B cell (primary cell): ENCODE measurements around the gene CR2. TPM values are rescaled to one million over a fixed set of nuclear protein-coding genes. Genes with fewer than 3 reads are reported as not detected.
A peak's percentile ranks its signal among the peaks of the same experiment; 100 is the strongest.

Experiments
- ATAC-seq: fragments of 200-7000 bp; cut with Tn5 transposase; one replicate; pipeline ENCODE4 v1.10.0; 2021; ENCODE audit warnings: low read depth, mild to moderate bottlenecking, moderate number of reproducible peaks, moderate library complexity
- CTCF ChIA-PET: fragments of 350-600 bp; sonication (Branson Sonifier 250); formaldehyde crosslinking; loops from one replicate; lab custom pipeline; 2021; ENCODE audit warnings: antibody characterized with exemption, inconsistent platforms; lab: Charles Lee
- POLR2A ChIA-PET: fragments of 350-600 bp; sonication (Branson Sonifier 250); formaldehyde crosslinking; loops from one replicate; lab custom pipeline; 2021; ENCODE audit warnings: antibody characterized with exemption; lab: Charles Lee
- DNase-seq: peaks from one replicate; pipeline ENCODE4 v3.0.0; 2013
- H2AFZ ChIP-seq: 2 replicates; pipeline ENCODE4 v1.6.1; 2012; ENCODE audit warnings: mild to moderate bottlenecking, low read depth, low read length; ENCODE audit not compliant: insufficient read depth, poor library complexity, severe bottlenecking
- H3K27ac ChIP-seq, 2 donors: 1 replicate in 1 of 2; 2 replicates in 1 of 2; pipeline ENCODE4 v1.5.1; 2012 to 2013; ENCODE audit warnings: low read length in 2 of 2, mild to moderate bottlenecking in 2 of 2, moderate library complexity in 1 of 2
- H3K27me3 ChIP-seq, 4 experiments: fragments of 200-600 bp in 1 of 4; sonication (generic) in 1 of 4; replicated peaks in 1 of 4; 1 replicate in 2 of 4; 2 replicates in 2 of 4; pipeline versions ENCODE4 v1.6.1 to v1.7.0; 2013 to 2016; ENCODE audit warnings: low read length in 3 of 4, mild to moderate bottlenecking in 2 of 4, mixed read lengths in 1 of 4, moderate library complexity in 1 of 4; ENCODE audit not compliant: insufficient read depth in 4 of 4, control insufficient read depth in 3 of 4; ENCODE audit errors: control extremely low read depth in 1 of 4
- H3K36me3 ChIP-seq, 2 experiments: replicated peaks in 1 of 2; 1 replicate in 1 of 2; 2 replicates in 1 of 2; pipeline versions ENCODE4 v1.6.1 to v1.7.1; 2013; ENCODE audit warnings: low read length in 1 of 2; ENCODE audit not compliant: insufficient read depth in 2 of 2, control insufficient read depth in 1 of 2; ENCODE audit errors: control extremely low read depth in 1 of 2, extremely low read depth in 1 of 2
- H3K4me1 ChIP-seq, 2 donors: fragments of 200-600 bp in 1 of 2; sonication (generic) in 1 of 2; 1 replicate in 1 of 2; 2 replicates in 1 of 2; pipeline versions ENCODE4 v1.5.1 to v1.6.1; 2013 to 2017; ENCODE audit warnings: low read length in 2 of 2; ENCODE audit not compliant: control insufficient read depth in 2 of 2, insufficient read depth in 2 of 2
- H3K4me2 ChIP-seq: replicated peaks from 2 replicates; pipeline ENCODE3; 2012; ENCODE audit warnings: mild to moderate bottlenecking, low read depth, low read length; ENCODE audit not compliant: poor library complexity, severe bottlenecking
- H3K4me3 ChIP-seq, 5 experiments: fragments of 200-600 bp in 1 of 5; sonication (generic) in 1 of 5; 1 replicate in 3 of 5; 2 replicates in 2 of 5; pipeline versions ENCODE4 v1.5.1 to v1.7.0; 2011 to 2016; ENCODE audit warnings: low read length in 4 of 5, mild to moderate bottlenecking in 4 of 5, low read depth in 2 of 5, control low read depth in 1 of 5, moderate library complexity in 1 of 5; ENCODE audit not compliant: insufficient read depth in 1 of 5; ENCODE audit errors: control extremely low read depth in 1 of 5, extremely low read depth in 1 of 5
- H3K79me2 ChIP-seq: fragments of 200-600 bp; sonication (generic); one replicate; pipeline ENCODE4 v1.6.0; 2016; ENCODE audit warnings: low read length; ENCODE audit not compliant: control insufficient read depth, insufficient read depth
- H3K9ac ChIP-seq: fragments of 200-600 bp; sonication (generic); 2 replicates; pipeline ENCODE4 v1.6.1; 2017; ENCODE audit warnings: mild to moderate bottlenecking, low read length, moderate library complexity
- H3K9me3 ChIP-seq, 3 donors: one replicate each; pipeline versions ENCODE4 v1.6.1 to v1.7.1; 2013; ENCODE audit warnings: low read length in 2 of 3; ENCODE audit not compliant: control insufficient read depth in 2 of 3, insufficient read depth in 1 of 3; ENCODE audit errors: control extremely low read depth in 1 of 3
- H4K20me1 ChIP-seq: 2 replicates; pipeline ENCODE4 v1.6.0; 2012; ENCODE audit warnings: mild to moderate bottlenecking, low read length; ENCODE audit not compliant: insufficient read depth, control insufficient read depth, poor library complexity, severe bottlenecking
- H3K27ac Mint-ChIP-seq: one replicate; pipeline ENCODE4 v1.8.0; 2021; ENCODE audit warnings: mixed read lengths
- H3K27me3 Mint-ChIP-seq: one replicate; pipeline ENCODE4 v1.8.0; 2021; ENCODE audit warnings: mixed read lengths
- H3K4me1 Mint-ChIP-seq: one replicate; pipeline ENCODE4 v1.8.0; 2021; ENCODE audit warnings: mixed read lengths
- H3K4me3 Mint-ChIP-seq: one replicate; pipeline ENCODE4 v1.8.0; 2021; ENCODE audit warnings: mixed read lengths
- H3K9me3 Mint-ChIP-seq: one replicate; pipeline ENCODE4 v1.8.0; 2022; ENCODE audit warnings: mixed read lengths; ENCODE audit not compliant: insufficient read depth
- EZH2 ChIP-seq: IDR thresholded peaks from 2 replicates; pipeline ENCODE4 v1.6.1; 2012; ENCODE audit warnings: borderline replicate concordance, low read depth, mild to moderate bottlenecking, moderate library complexity, low read length; ENCODE audit not compliant: insufficient read depth, poor library complexity, severe bottlenecking
- WGBS: methylation state at CpG from one replicate; pipeline ENCODE4 v1.1.5; 2013; ENCODE audit warnings: missing lambda C conversion rate; ENCODE audit not compliant: insufficient coverage; 5-methylcytosine and 5-hydroxymethylcytosine counted together
- intact Hi-C: fragments of 100-400 bp; cut with micrococcal nuclease; formaldehyde crosslinking; loops from one replicate; pipeline ENCODE4 v1.10.0; 2022
- polyA plus RNA-seq: library from polyadenylated mRNA; depleted of rRNA; stranded (reverse); fragments of >200 nt; gene quantifications from 2 replicates; pipeline ENCODE4 v1.2.3, GENCODE V29; 2012
- total RNA-seq, 2 donors: library from RNA; stranded (reverse); fragments of 120-200 nt in 1 of 2; gene quantifications; 1 replicate in 1 of 2; 2 replicates in 1 of 2; pipeline versions ENCODE4 v1.2.3 to v1.2.4, GENCODE V29; 2013 to 2022
- TF ChIP-seq, protein P1 (sequence below): fragments of 200-600 bp; IDR thresholded peaks from one replicate; pipeline ENCODE4 v1.8.0; 2022; ENCODE audit warnings: antibody characterized with exemption, mild to moderate bottlenecking

Gene CR2
- total and polyA plus RNA-seq, 2 donors (not counting 1 experiment from before 2014, with no cell fraction given) = 26.0 to 30.5 TPM

DNA sequence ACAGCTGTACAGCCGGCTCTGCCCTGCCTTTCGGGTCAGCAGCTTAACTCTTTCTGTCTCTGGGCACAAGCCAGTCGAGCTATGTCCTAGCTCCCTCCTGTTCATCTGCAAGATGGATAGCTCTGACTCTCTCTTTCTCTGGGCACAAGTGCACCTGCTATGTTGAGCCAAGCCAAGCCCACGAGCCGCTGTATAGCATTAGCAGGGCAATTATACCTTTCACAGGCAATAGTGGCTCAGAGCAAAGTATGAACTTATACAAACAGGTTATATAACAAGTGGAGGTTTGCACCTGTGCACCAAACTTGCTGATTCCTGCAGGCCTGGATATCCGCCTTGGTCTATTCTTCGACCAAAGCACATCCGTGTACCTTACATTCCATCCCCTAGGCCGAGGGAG lies 33.0 kb upstream of the CR2 start:
- H3K27me3 Mint-ChIP-seq = no peaks in the 10 kb centered on the region
- H3K4me1 Mint-ChIP-seq = peaks cover 64% of the 10 kb centered on the region
- peaks cover 9% of the 10 kb centered on the region for H3K79me2 ChIP-seq
- WGBS = 99% methylated on average over 9 of the region's 9 CpGs
- intact Hi-C loops = no loop called here
- no peaks in the 10 kb centered on the region for H3K27me3 ChIP-seq
- H3K4me1 ChIP-seq = peaks cover 57 to 74% of the 10 kb centered on the region in 2 donors
- no peaks in the 10 kb centered on the region for H4K20me1 ChIP-seq
- H3K9me3 ChIP-seq = peaks cover 0 to 13% (median 12%) of the 10 kb centered on the region in 3 donors
- no peak overlapping the region for H3K27ac ChIP-seq
- no peak overlapping the region for H3K4me3 Mint-ChIP-seq
- H3K4me3 ChIP-seq = no peak overlapping the region
- H3K36me3 ChIP-seq = no peaks in the 10 kb centered on the region
- no peak for TF ChIP-seq EZH2
- TF ChIP-seq, protein P1, sequence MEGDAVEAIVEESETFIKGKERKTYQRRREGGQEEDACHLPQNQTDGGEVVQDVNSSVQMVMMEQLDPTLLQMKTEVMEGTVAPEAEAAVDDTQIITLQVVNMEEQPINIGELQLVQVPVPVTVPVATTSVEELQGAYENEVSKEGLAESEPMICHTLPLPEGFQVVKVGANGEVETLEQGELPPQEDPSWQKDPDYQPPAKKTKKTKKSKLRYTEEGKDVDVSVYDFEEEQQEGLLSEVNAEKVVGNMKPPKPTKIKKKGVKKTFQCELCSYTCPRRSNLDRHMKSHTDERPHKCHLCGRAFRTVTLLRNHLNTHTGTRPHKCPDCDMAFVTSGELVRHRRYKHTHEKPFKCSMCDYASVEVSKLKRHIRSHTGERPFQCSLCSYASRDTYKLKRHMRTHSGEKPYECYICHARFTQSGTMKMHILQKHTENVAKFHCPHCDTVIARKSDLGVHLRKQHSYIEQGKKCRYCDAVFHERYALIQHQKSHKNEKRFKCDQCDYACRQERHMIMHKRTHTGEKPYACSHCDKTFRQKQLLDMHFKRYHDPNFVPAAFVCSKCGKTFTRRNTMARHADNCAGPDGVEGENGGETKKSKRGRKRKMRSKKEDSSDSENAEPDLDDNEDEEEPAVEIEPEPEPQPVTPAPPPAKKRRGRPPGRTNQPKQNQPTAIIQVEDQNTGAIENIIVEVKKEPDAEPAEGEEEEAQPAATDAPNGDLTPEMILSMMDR = no peak
- no peak overlapping the region for H3K9ac ChIP-seq
- H3K27ac Mint-ChIP-seq = no peak overlapping the region
- peaks cover 3% of the 10 kb centered on the region for H3K9me3 Mint-ChIP-seq
- no peak overlapping the region for H2AFZ ChIP-seq
- POLR2A ChIA-PET = interaction anchor here (1.0 to 1.4 kb wide), 2 partner anchors 11 to 76 kb away, joined by 3 to 4 read pairs; no protein-coding TSS in a partner anchor
- DNase-seq (no peak), ATAC-seq (no peak)
- CTCF ChIA-PET = interaction anchor here (1.5 to 1.9 kb wide), 3 partner anchors 15 to 33 kb away, joined by 3 to 6 read pairs (median 5); partner anchors contain the start of gene CR2
- H3K4me2 ChIP-seq = no peak overlapping the region

DNA sequence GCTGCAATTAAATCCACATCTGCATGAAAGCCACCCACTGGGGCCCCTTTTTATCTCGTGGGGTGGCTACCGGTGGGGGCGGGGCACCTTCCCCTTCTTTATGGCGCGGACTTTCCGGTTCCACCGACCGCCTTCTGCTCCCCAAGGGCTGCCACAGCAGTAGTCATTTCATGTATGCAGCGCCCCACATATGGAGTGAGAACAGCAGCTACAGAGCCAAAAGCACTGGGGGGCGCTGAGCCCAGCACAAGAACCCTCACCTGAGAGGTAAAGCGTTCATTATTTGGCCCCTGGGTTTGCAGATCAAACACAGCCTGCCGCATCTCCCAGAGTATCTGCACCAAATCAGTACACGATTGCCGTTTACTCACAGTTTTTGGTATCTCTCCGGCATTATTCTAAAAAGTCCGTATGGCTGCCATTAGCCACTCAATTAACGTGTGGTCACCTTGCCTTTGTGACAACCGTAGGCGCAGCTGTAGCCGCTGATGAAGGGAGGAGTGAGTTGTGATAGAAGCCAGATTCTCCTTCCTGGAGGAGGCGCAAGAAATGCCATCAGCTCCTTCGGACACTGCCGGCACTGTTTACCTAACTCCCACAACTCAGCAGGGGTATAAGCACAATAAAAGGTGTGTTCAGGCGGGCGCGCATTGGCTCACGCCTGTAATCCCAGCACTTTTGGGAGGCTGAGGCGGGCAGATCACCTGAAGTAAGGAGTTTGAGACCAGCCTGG lies 30.4 kb upstream of the CR2 start:
- TF ChIP-seq, protein P1 = no peak
- TF ChIP-seq EZH2 = no peak
- POLR2A ChIA-PET = interaction anchor here (1.1 to 1.4 kb wide), 2 partner anchors 8 to 31 kb away, joined by 4 to 5 read pairs; partner anchors contain the start of gene CR2
- Histone ChIP-seq H2AFZ (peak overlapping the region; percentile 27), H3K79me2 (peaks cover 9% of the 10 kb centered on the region), H4K20me1 (no peaks in the 10 kb centered on the region), H3K4me1 (peaks cover 59 to 71% of the 10 kb centered on the region in 2 donors), H3K27ac (no peak overlapping the region), H3K4me3 (peak overlapping the region in 3 of 5 experiments; percentile 0 to 40 (median 27)), H3K9ac (peak overlapping the region; percentile 20), H3K9me3 (peaks cover 0 to 13% (median 12%) of the 10 kb centered on the region in 3 donors), H3K36me3 (no peaks in the 10 kb centered on the region), H3K27me3 (no peaks in the 10 kb centered on the region), H3K4me2 (peak overlapping the region; percentile 71)
- WGBS = 84% methylated on average over 22 of the region's 28 CpGs
- DNase-seq (no peak), ATAC-seq (peak; percentile 39)
- Mint-ChIP-seq H3K9me3 (peaks cover 3% of the 10 kb centered on the region), H3K4me3 (peak overlapping the region; percentile 89), H3K4me1 (peaks cover 67% of the 10 kb centered on the region), H3K27me3 (no peaks in the 10 kb centered on the region), H3K27ac (peak overlapping the region; percentile 72)
- CTCF ChIA-PET = interaction anchor here (0.7 to 4.4 kb wide), 7 partner anchors 10 to 75 kb away, joined by 3 to 21 read pairs (median 4); partner anchors contain the start of genes CR1 and CR2
- intact Hi-C loops = no loop called here
